ENCODE results near the gene SALL1.

GRCh38 chr16:51164574-51164973, 13.5 kb upstream of the SALL1 start:
- TF ChIP-seq TAF1 (CRISPR knock-in tag; IDR thresholded peaks at IDR 0.05) (no peak), CHD2 (IDR thresholded peaks at IDR 0.05; ENCODE audit: low read depth, low read length) (no peak), RERE (CRISPR knock-in tag; IDR thresholded peaks at IDR 0.05; ENCODE audit: low read depth) (no peak), ZNF274 (CRISPR knock-in tag; IDR thresholded peaks at IDR 0.05) (no peak)

All from HepG2 (cell line).